Anterior cingulate cortex (tissue), 58 donors: ENCODE measurements around the gene SPTSSA.

ENCODE experiments used
- DNase-seq, 58 donors: peaks; one replicate each; lab custom pipeline; 2025; lab: John Stamatoyannopoulos, UW

Gene SPTSSA

GRCh38 chr14:34474187-34474679 is 12.2 kb upstream of the SPTSSA start:
- DNase-seq: no peak

GRCh38 chr14:34472706-34473279 is 10.8 kb upstream of the SPTSSA start:
- no peak for DNase-seq

GRCh38 chr14:34470319-34470718 is 8.3 kb upstream of the SPTSSA start:
- DNase-seq: no peak

- DNase-seq: no peak
These were observed 4.7 kb upstream of the SPTSSA start for GRCh38 chr14:34466691-34467090.

- DNase-seq: no peak
These were observed 3.2 kb upstream of the SPTSSA start for GRCh38 chr14:34465069-34465859.

- DNase-seq: no peak
These were observed 1.5 kb upstream of the SPTSSA start for GRCh38 chr14:34463598-34463961.

- DNase-seq: peak in 34 of 58 donors; percentile 5 to 52 (median 23)
These were observed 507 bp downstream of the SPTSSA start for GRCh38 chr14:34461334-34462131.

GRCh38 chr14:34460841-34461240 is 1.2 kb downstream of the SPTSSA start:
- DNase-seq: no peak

GRCh38 chr14:34460295-34460694 is 1.7 kb downstream of the SPTSSA start:
- DNase-seq: no peak

- DNase-seq: no peak
These were observed 4.9 kb downstream of the SPTSSA start for GRCh38 chr14:34457186-34457585.

- peak in 5 of 58 donors; percentile 1 to 17 (median 5) for DNase-seq
These were observed 8.8 kb downstream of the SPTSSA start for GRCh38 chr14:34453226-34453625.

GRCh38 chr14:34452258-34452822 is 9.7 kb downstream of the SPTSSA start:
- no peak for DNase-seq

GRCh38 chr14:34450958-34451357 is 11.1 kb downstream of the SPTSSA start:
- DNase-seq: no peak

GRCh38 chr14:34450542-34450915 is 11.5 kb downstream of the SPTSSA start:
- DNase-seq: no peak

- DNase-seq: no peak
These were observed 12.1 kb downstream of the SPTSSA start for GRCh38 chr14:34449819-34450541.

- DNase-seq: no peak
These were observed 22.9 kb downstream of the SPTSSA start for GRCh38 chr14:34439090-34439489.

- DNase-seq: no peak
These were observed 23.6 kb downstream of the SPTSSA start for GRCh38 chr14:34438438-34438837.

- DNase-seq: no peak
These were observed 24.3 kb downstream of the SPTSSA start for GRCh38 chr14:34437729-34438080.

GRCh38 chr14:34436960-34437728 is 24.9 kb downstream of the SPTSSA start:
- no peak for DNase-seq
